A549 treated with GW870086 at 1 μM for 4 hours (cell line): ENCODE measurements around the gene SMARCB1. TPM values are rescaled to one million over a fixed set of nuclear protein-coding genes. Genes with fewer than 3 reads are reported as not detected.

ENCODE experiments used
- total RNA-seq: library from RNA; stranded (reverse); fragments of 200-300 nt; extraction: Qiagen RNA extraction; gene quantifications from 5 replicates; pipeline ENCODE4 v1.2.3, GENCODE V29; 2022; ENCODE audit warnings: low read depth

Gene SMARCB1
- 44.9 to 52.5 TPM (median 49.9 TPM) in 5 replicates for total RNA-seq

DNA sequence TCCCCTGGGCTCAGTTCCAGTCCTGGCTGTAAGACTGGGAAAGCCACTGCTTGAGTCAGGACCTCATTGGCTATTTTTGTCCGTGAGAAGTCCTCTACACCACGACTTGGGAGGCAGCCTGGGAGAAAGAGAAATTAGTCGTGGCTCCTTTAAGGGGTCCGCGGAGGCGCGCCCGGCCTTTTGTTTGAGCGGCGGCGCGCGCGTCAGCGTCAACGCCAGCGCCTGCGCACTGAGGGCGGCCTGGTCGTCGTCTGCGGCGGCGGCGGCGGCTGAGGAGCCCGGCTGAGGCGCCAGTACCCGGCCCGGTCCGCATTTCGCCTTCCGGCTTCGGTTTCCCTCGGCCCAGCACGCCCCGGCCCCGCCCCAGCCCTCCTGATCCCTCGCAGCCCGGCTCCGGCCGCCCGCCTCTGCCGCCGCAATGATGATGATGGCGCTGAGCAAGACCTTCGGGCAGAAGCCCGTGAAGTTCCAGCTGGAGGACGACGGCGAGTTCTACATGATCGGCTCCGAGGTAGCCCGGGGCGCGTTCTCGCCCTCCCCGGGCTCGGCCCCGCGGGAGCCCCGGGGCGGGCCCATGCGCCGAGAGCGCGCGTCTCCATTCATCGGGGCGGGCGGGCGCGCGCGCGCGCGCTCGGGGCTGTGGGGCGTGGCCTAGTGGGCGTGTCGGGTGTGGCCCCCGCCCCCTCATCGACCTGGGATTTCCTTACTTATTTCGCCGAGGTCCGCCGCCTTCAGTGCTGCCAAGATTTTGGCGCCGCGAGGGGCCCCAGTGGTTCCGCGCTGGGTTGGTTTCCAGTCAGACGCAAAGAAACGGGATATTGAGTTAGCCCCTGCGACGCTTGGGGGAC, at the start of gene SMARCB1:
SMARCB1 (plus strand) TSS at position 215 of the 848 bp plus-strand sequence; CDS start at position 419, 204 bp downstream.

DNA sequence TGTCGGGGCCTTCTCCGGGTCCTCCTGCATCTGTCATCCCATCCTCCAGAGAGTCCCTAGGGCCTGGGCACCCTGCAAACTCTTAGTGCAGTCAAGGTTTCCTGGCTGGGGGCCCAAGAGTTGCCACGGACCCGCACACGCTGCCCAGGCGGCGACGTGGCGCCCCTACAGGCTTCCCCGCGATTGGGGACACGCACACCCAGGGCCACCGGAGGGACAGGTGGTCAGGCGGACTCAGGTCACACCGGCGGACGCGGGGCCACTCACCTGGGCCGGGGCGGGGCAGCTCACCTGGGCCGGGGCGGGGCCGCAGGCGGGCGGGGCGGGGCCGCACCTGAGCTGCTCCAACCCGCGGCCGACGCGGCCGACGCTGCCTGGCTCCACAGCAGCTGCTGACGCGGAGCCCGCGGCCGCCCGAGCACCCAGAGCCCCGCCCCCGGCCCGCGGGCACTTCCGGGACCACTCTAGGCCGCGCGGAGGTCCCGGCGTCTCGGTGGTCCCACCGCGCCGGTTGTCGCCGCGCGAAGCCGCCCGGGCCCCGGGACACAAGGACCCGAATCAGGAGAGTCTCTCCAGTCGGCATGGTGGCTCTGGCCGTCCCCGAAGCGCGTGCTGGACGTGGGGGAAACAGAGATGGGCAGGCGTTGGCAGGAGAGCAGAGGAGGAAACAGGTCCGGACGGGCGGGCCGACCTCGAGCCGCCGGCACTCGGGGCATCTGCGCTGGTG, 35.9 kb upstream of the SMARCB1 start, which contains the start of gene ZNF70:
ZNF70 (minus strand) TSS at position 399 of the 727 bp plus-strand sequence. CDS start 5,972 bp downstream, outside the sequence.

DNA sequence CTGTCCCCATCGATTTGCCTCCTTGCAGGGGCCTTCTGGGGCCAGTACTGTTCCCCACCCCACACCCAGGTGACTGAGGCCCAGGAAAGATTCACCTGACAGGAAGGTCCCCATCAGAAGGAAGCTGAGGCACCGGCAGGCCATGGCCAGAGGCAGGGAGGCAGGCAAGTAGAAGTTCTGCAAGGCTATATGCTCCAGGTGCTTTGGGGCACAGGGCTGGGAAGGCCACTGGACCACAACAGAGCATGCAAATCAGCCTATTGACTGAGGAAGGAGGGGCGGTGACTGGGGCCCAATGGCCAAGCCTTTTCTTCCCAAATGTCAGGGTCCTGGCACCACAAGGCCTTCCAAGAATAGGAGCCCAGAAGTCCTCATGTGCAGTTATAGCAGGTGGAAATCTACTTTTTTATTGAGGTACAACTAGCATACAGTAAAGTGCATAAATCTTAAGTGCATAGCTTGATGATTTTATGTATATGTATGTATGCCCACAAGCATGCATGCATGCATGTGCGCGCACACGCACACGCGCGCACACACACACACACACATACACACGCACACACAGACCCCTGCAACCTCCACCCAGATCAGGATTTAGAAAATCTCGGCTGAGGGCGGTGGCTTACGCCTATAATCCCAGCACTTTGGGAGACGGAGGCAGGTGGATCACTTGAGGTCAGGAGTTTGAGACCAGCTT, 32.4 kb upstream of the SMARCB1 start, which contains the start of gene VPREB3:
VPREB3 (minus strand) TSS at position 206 of the 700 bp plus-strand sequence; CDS start at position 144, 62 bp downstream.

DNA sequence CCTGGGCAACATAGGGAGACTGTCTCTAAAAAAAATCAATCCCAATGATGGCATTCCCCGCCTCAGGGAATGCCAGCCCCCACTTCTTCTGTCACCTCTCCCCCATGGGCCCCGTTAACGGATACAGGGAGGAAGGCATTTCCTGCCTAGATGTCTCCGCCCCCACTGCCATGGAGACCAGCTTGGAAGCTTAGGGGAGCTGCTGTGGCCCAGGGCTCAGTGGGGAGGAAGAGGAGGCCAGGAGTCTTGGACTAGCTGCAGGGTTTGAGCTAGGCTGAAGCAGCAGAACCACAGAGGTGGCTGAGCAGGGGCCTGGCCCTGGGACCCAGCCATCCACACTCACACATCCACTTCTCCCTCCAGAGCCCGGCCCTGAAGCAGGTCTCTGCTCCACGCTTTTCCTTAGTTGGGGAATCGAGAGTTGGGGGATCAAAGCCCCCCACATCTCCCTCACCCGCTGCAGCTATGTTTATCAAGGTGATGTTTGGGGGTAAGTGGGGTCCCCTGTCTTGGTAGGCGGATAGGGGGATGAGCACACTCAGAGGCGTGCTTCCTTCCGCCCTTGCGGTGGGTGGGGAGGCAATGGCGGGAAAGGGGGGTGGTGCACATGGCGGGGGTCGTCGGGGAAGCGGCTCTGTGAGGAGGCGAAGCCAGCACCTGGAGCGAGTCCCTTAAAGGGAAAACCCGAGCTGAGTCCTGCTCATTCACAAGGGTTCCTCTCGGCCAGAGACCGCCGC, 23.8 kb upstream of the SMARCB1 start, which contains the start of gene C22orf15:
C22orf15 (plus strand) TSS at position 149 of the 737 bp plus-strand sequence; CDS start at position 466, 317 bp downstream.

DNA sequence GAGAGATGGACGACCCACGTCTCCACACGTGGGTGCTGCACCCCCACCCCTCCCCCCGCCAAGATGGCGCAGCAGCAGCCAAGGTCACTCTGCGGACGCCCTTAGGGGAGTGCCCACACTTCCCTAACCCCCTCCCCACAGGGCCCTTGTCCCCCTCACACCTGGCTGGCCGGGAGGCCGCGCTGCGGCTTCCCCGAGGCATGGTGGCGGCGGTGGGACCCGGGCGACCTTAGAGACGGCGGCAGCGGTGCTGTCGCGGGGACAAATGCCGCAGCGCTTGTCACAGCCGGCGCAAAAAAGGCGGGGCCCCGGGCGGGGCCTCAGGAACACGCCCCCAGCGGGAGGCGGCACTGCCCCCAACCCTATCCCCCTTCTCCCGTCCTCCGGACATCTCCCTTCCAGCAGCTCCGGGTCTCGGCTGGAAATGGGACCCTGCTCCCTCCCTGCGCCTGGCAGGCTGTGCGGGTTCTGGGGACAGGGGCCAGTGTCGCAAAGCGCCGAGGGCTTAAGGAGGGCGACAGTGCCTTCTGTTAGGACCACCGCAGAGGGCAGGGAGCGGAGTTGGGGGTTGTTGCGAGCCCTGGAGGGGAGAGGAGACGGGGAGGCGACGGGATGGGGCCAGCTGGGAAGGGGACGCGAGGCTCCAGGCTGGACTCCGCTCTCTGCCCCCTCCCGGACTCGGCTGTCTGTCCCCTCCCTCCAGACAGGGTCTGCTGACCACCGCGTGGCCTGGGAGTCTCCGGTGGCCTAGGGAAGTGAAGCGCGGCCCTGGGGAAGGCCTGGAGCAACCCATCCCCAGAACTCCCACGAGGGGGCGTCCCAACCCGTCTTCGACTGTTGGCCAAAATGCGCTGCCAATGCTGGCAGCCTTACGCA, 18.9 kb upstream of the SMARCB1 start, which contains the start of gene CHCHD10:
CHCHD10 (minus strand) TSS at position 300 of the 876 bp plus-strand sequence; CDS start at position 202, 98 bp downstream.

DNA sequence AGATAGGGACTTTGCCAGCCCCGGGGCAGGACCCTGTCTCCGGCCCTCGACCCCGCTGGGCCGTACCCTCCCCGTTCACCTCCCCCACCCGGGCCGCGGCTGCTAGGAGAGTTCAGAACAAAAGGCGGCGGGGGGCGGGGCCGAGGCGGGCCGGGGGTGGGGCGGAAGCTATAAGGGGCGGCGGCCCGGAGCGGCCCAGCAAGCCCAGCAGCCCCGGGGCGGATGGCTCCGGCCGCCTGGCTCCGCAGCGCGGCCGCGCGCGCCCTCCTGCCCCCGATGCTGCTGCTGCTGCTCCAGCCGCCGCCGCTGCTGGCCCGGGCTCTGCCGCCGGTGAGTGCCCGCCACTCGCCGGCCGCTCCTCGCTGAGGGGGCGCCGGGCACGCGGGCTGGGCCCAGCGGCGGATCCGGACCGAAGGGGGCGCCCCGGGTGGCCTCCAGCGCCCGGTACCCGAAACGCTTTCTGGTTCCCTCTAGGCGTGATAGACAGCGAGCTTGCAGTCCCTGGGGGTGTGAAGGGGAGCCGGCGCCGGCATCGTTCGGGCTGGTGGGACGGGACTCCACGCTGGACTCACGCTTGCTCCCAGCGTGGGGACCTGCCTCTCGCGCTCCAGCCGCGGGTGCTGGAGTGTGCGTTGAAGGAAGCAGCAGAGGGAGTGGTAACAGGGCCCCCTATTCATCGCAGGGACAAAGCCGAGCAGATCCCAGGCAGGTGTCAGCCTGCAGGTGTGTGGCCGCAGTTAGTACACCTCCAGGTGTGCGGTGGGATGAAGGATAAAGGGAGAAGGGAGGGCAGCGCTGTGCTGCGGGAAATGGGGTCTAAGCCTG, 13.9 kb upstream of the SMARCB1 start, which contains the start of gene MMP11:
MMP11 (plus strand) TSS at position 201 of the 825 bp plus-strand sequence; CDS start at position 223, 22 bp downstream.

DNA sequence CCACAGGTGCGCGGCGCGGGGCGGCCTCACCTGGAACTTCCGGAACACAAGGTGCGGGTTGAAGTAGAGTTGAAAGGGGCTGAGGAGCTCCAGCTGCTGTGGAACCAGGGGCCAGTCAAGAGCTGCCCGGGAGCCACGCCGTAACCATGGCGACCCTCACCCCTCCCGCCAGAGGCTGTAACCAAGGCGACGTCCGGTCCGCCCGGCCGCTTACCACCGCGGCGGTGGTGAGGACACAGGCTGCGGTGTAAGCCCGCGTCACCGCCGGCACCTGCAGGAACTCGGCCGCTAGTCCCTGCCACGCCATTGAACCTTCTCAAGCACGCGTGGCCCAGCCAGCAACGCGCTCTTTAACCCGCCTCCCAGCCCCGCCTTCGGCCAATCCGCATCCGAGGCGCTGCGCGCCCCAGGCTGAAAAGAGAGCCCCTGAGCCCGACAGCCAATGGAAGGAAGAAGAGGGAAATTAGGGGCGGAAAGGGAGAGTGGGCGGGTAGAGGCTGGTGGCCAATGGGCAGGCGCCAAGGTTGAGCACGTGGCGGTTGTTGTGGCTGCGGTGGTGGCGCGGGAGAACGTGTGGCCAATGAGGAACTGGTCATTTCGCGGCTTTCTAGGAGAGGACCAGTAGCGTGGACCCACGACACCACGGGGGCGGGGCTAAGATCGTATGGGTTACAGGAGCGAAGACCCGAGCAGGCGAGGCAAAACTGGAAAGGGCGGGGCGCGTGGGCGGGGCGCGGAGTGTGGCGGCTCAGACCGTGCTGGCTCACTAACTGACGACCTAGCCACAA, 52.1 kb downstream of the SMARCB1 start, which contains the start of gene DERL3:
DERL3 (minus strand) TSS at position 326 of the 788 bp plus-strand sequence; CDS start at position 307, 19 bp downstream.

DNA sequence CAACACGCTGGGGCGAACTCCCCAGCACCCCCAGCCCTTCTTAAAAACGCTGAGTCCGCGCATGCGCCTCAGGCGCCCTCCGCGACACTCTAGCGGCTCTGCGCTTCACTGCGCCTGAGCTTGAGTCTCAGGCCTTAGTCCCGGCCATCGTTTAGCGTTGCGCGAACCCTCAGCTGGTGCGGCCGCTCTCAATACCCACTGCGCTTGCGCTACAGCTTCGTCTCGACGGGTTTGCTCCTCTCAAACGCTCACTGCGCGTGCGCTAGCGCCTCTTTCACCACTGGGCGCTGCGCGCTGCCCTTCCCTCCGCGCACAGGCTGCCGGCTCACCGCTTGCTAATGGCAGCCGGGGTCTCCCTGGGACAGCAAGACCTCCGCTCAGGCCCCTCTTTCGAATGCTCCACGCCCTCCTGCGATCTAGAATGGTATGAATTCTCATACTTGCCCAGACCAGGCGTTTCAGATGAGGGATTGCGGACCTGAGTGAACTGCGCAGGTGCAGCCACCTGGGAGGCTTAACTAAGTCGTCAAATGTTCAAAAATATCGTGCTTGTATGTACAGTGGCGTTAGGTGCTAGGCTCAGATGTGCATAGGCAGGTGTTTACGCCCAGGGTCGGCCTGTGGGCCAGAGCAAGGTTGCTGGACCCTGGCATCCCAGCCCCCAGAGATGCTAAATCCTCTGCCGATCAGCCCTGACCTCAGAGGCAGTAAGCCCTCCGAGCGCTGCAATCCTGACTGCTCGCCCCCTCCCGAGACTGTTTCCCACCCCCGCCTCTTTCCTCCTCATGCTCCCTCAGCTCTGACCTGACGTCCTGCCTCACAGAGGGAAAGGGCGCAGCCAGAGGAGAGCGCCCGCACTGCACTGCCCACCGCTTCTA, 71.1 kb downstream of the SMARCB1 start, which contains the start of gene SLC2A11:
SLC2A11 (plus strand) TSS at position 270 of the 878 bp plus-strand sequence; CDS start at position 395, 125 bp downstream.

Other genes starting within 250 kb of the SMARCB1 start
- gene IGLL1, start 206.7 kb upstream of the SMARCB1 start, total RNA-seq: not detected in 5 replicates
- 0.16 to 0.36 TPM (median 0.21 TPM) in 4 of 5 replicates, not detected in the other for gene DRICH1, start 154.6 kb upstream of the SMARCB1 start, total RNA-seq
- not detected in 5 replicates for gene RGL4, start 96.0 kb upstream of the SMARCB1 start, total RNA-seq
- gene ZNF70, start 35.9 kb upstream of the SMARCB1 start, total RNA-seq: 0.71 to 1.2 TPM (median 0.95 TPM) in 5 replicates
- gene VPREB3, start 32.5 kb upstream of the SMARCB1 start, total RNA-seq: 0.58 to 1.2 TPM (median 0.68 TPM) in 4 of 5 replicates, not detected in the other
- gene C22orf15, start 24.0 kb upstream of the SMARCB1 start, total RNA-seq: not detected in 5 replicates
- 88.7 to 210 TPM (median 182 TPM) in 5 replicates for gene CHCHD10, start 19.0 kb upstream of the SMARCB1 start, total RNA-seq
- gene MMP11, start 14.1 kb upstream of the SMARCB1 start, total RNA-seq: 0.21 to 0.50 TPM (median 0.36 TPM) in 5 replicates
- 0.23 to 0.60 TPM (median 0.38 TPM) in 5 replicates for gene DERL3, start 52.0 kb downstream of the SMARCB1 start, total RNA-seq
- 8.0 to 10.4 TPM (median 8.7 TPM) in 5 replicates for gene SLC2A11, start 70.9 kb downstream of the SMARCB1 start, total RNA-seq
- gene MIF, start 107.4 kb downstream of the SMARCB1 start, total RNA-seq: 566 to 943 TPM (median 912 TPM) in 5 replicates
- gene GSTT2B, start 174.2 kb downstream of the SMARCB1 start, total RNA-seq: 0.26 to 0.54 TPM (median 0.37 TPM) in 4 of 5 replicates, not detected in the other
- 1.1 to 2.2 TPM (median 1.7 TPM) in 5 replicates for gene DDTL, start 179.9 kb downstream of the SMARCB1 start, total RNA-seq
- 129 to 161 TPM (median 156 TPM) in 5 replicates for gene DDT, start 187.5 kb downstream of the SMARCB1 start, total RNA-seq
- gene GSTT2, start 193.2 kb downstream of the SMARCB1 start, total RNA-seq: 0.29 TPM in 1 of 5 replicates, not detected in the others
- gene GSTT4, start 218.5 kb downstream of the SMARCB1 start, total RNA-seq: not detected in 5 replicates
- 25.5 to 32.6 TPM (median 31.7 TPM) in 5 replicates for gene CABIN1, start 224.3 kb downstream of the SMARCB1 start, total RNA-seq